DMS153 treated with DMSO at 0.1 percent for 48 hours (cell line): ENCODE results near the gene MVD.
"Not testable (repeated sequence)": the region's sequence is repeated elsewhere in the genome, so short reads cannot be mapped to it uniquely, and the experiment has no call there.

Experiments
- DNase-seq: peaks from one replicate; lab custom pipeline; 2025; ENCODE audit not compliant: unreplicated experiment; lab: John Stamatoyannopoulos, UW

MVD gene

GRCh38 chr16:88684569-88685155, 21.8 kb upstream of the MVD start:
- no peak for DNase-seq

GRCh38 chr16:88681709-88682451, 19.0 kb upstream of the MVD start:
- DNase-seq = no peak

- DNase-seq = no peak
Observed at GRCh38 chr16:88681084-88681680, 18.3 kb upstream of the MVD start.

- DNase-seq = no peak
Observed at GRCh38 chr16:88680554-88681083, 17.7 kb upstream of the MVD start.

GRCh38 chr16:88678224-88678979, 15.5 kb upstream of the MVD start:
- DNase-seq = no peak

- no peak for DNase-seq
Observed at GRCh38 chr16:88677721-88678120, 14.8 kb upstream of the MVD start.

GRCh38 chr16:88676502-88677242, 13.8 kb upstream of the MVD start:
- no peak for DNase-seq

GRCh38 chr16:88673716-88674379, 11.0 kb upstream of the MVD start:
- DNase-seq = no peak

GRCh38 chr16:88672776-88673175, 9.9 kb upstream of the MVD start:
- DNase-seq = no peak

GRCh38 chr16:88671806-88672205, 8.9 kb upstream of the MVD start:
- no peak for DNase-seq

- no peak for DNase-seq
Observed at GRCh38 chr16:88669980-88670379, 7.1 kb upstream of the MVD start.

- DNase-seq = not testable (repeated sequence)
Observed at GRCh38 chr16:88669493-88669892, 6.6 kb upstream of the MVD start.

GRCh38 chr16:88667461-88667860, 4.6 kb upstream of the MVD start:
- DNase-seq = no peak

GRCh38 chr16:88665570-88665969, 2.7 kb upstream of the MVD start:
- DNase-seq = no peak

GRCh38 chr16:88665148-88665547, 2.3 kb upstream of the MVD start:
- no peak for DNase-seq

GRCh38 chr16:88662222-88662842, 559 bp downstream of the MVD start:
- DNase-seq = no peak

- no peak for DNase-seq
Observed at GRCh38 chr16:88661468-88661867, 1.4 kb downstream of the MVD start.

GRCh38 chr16:88659160-88659559, 3.7 kb downstream of the MVD start:
- DNase-seq = no peak

- no peak for DNase-seq
Observed at GRCh38 chr16:88658714-88659113, 4.2 kb downstream of the MVD start.

GRCh38 chr16:88657371-88657770, 5.5 kb downstream of the MVD start:
- DNase-seq = no peak
